ENCODE measurements around the gene SLC49A4. TPM values are rescaled to one million over a fixed set of nuclear protein-coding genes. Genes with fewer than 3 reads are reported as not detected.

Gene SLC49A4
- total and polyA plus RNA-seq, 2 of the 8 experiments (the other 6 are each of a cell fraction or from before 2014, with no cell fraction given), result 9.5 to 10.2 TPM

GRCh38 chr3:122926322-122926721 is 131.5 kb downstream of the SLC49A4 start (continued):
- TF ChIP-seq POLR2AphosphoS5 (IDR thresholded peaks at IDR 0.05; ENCODE audit: low read depth, low read length), result no peak

Data from H1 (cell line).